Fibroblast of lung (primary cell): Measurements from ENCODE around the gene SORBS1.

ENCODE experiments used
- CTCF ChIP-seq, 2 donors: IDR thresholded peaks in 1 of 2; conservative IDR thresholded peaks in 1 of 2; 1 replicate in 1 of 2; 2 replicates in 1 of 2; pipeline ENCODE4 v1.5.1; 2011 to 2012; ENCODE audit warnings: low read length in 2 of 2, control low read depth in 1 of 2, inconsistent platforms in 1 of 2, low read depth in 1 of 2, mild to moderate bottlenecking in 1 of 2
- EZH2 ChIP-seq: IDR thresholded peaks from 2 replicates; pipeline ENCODE4 v1.5.1; 2012; ENCODE audit warnings: low read length, control low read depth, mild to moderate bottlenecking; ENCODE audit errors: missing control alignments

GRCh38 chr10:95328013-95328412 is 233.2 kb downstream of the SORBS1 start:
- TF ChIP-seq CTCF (conservative IDR thresholded peaks at IDR 0.05 in 1 of 2, IDR thresholded peaks at IDR 0.05 in 1 of 2; ENCODE audit: low read depth in 1 of 2, low read length in 2 of 2) (no peak), EZH2 (no peak)
